GM19455 (cell line): ENCODE results near the gene MTURN.

Source experiments
- ATAC-seq: cut with Tn5 transposase; IDR thresholded peaks from one replicate; pipeline ENCODE4 v1.9.1; 2021; ENCODE audit not compliant: unreplicated experiment

Gene MTURN

GRCh38 chr7:30135301-30136116 lies 723 bp downstream of the MTURN start:
- peak; percentile 27 for ATAC-seq

DNA sequence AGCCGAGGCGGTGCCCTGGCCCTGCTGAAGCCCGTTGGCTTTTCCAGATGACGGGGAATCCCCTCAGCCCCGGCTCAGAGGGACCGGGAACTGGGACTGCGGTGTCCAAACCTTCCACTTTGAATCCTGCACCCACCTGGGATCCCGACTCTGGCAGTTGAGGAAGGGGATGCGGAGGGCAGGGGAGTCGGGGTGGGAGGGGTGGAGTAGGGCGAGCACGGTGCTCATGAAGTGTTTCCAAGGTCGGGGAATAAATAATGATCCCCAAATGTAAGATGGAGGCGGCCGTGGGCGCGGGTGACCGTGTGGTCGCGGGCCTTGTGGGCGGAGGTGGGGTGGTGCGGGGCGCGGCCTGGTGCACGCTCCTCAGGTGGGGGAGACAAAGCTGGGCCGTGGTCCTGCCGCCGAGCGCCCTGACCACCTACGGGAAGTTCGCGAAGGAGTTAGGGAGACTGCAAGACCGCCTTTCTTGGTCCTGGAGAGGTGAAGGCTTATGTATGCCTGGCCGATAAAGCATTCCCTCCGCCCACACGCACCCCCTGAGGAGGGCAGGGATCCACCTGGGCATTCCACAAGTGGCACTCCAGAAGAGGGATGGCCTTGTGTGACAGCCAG lies 1.4 kb downstream of the MTURN start:
- ATAC-seq: no peak

GRCh38 chr7:30136743-30137485 lies 2.1 kb downstream of the MTURN start:
- ATAC-seq: no peak

- ATAC-seq: no peak
Measured at GRCh38 chr7:30139836-30140384, 5.1 kb downstream of the MTURN start.

DNA sequence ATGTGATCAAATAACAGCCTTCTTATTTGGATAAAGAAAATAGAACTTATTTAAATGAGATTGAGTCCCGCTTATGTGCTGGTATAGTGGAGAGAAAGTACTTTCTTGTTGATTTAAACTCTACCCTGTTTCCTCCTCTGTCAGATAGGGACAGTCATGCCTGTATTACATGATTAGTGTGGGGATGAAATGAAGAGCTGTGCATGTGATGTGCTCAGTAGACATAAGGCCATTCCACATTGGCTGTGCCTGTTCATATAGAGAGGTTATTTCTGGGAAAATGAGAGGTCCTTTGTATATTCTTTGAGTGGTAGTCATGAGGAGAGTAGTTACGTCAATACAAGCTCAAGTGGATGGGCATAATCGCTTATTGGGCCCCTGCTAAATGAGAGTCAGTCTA lies 5.7 kb downstream of the MTURN start:
- ATAC-seq: no peak

DNA sequence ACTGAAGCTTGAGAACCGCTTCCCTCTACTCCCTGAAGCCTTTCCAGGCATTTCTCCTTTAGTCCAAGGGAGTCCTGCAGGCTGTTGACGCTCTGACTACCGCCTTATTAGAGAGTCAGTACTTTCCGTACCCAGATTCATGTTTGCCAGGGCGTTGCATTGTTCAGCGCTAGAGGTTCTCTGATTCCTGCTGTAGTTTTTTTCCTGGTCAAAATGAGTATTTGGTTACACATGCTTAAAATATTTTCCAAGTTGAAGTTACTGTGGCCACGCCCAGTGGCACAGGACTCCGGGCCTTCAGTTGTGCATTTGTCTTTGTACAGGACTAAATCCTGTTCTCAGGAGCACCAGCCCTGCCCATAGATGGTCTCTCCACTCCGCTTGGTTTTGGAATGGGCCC lies 7.9 kb downstream of the MTURN start:
- ATAC-seq: no peak

DNA sequence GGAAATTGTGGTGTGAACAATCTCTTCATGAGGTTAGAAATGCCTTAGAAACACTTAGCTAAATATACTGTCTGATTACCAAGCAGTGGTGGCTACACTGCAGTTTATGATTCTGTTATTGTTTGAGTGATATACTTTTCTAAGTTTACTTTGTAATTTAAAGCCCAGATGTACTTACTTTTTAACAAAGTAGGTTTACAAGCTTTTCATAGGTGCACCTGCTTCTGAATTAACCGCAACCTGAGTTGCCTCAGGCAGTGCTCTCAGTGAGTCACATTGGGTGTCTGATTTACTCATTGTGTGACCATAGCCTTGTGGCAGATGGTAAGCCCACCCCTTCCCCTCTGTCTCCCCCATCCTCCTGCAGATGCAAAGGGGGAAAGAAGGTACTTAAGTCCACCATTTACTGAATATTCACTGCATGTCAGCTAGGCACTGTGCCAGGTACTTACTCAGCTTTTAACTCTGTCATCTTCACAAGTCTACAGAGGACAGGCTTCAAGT lies 9.0 kb downstream of the MTURN start:
- ATAC-seq: no peak

- no peak for ATAC-seq
Measured at GRCh38 chr7:30144657-30145306, 10.0 kb downstream of the MTURN start.

DNA sequence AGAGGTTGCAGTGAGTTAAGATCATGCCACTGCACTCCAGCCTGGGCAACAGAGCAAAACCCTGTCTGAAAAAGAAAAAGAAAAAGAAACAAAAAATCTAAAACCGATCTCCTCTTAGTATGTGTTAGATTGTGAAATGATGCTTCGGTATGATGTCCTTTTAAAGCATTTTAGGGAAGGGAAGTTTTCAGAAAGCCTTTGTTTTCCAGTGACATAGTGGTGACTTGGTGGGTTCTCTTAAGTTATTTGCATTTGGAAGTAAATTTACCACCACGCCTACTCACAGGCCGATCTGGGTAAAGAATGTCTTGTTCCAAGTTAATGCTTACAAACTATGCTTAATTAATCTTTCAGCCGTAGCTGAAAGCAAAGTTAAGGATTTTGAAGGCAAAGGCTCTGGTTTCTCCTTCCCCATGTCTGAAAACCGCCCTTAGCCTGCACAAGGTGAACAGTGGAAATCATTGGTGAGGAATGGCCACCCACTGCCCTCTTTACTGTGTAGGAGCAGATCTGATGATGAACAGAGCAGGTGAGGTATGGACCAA lies 10.7 kb downstream of the MTURN start:
- ATAC-seq: no peak

- ATAC-seq: no peak
Measured at GRCh38 chr7:30146127-30146612, 11.4 kb downstream of the MTURN start.

GRCh38 chr7:30147223-30147622 lies 12.4 kb downstream of the MTURN start:
- no peak for ATAC-seq

- ATAC-seq: no peak
Measured at GRCh38 chr7:30147785-30148184, 13.0 kb downstream of the MTURN start.

DNA sequence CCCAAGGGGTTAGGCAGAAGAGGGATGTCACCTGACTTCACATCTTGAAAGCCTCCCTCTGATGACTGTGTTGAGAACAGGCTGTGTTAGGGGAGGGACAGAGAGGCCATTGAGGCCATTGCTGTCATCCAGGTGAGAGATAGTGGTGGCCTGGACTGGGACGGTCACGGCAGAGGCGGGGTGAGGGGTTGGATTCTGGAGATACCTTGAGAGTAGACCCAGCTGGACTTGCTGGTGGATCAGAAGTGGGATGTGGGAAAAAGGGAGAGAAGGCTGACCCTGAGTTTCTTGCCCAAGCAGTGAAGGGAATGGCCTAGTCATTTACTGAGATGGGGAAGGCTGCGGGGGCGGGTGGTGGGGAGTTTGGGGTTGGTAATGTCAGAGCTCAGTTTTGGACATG lies 13.6 kb downstream of the MTURN start:
- ATAC-seq: no peak

- ATAC-seq: no peak
Measured at GRCh38 chr7:30148951-30149459, 14.2 kb downstream of the MTURN start.

DNA sequence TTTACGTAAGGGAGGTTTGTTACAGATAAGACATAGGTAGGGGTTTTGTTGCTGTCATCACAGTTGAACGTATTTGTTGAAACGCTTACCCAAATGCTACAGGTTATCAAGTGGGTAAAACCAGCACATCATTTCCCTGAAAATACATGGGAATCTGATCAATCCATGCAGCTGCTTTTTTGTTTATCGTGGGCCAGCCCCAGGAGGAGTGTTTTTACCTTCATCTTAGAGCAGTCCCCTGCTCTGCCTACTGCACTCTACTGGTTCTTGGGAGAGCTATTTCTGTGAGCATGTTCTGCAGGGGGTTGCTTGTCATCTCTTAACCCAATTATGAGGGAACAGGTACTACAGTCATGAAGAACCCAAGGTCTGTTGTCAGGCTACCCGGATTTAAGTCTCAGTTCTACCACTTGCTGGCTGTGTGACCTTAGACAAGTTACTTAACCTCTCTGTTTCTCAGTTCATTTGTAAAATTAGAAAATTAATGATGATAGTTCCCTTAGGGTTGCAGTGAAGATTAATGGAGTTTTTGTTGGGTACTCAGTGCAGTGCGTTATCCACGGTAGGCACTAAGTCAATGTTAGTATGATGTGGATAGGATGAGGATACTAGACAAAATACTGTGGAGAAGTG lies 15.0 kb downstream of the MTURN start:
- ATAC-seq: no peak

- ATAC-seq: no peak
Measured at GRCh38 chr7:30150711-30151110, 15.9 kb downstream of the MTURN start.

- no peak for ATAC-seq
Measured at GRCh38 chr7:30154111-30154587, 19.4 kb downstream of the MTURN start.

DNA sequence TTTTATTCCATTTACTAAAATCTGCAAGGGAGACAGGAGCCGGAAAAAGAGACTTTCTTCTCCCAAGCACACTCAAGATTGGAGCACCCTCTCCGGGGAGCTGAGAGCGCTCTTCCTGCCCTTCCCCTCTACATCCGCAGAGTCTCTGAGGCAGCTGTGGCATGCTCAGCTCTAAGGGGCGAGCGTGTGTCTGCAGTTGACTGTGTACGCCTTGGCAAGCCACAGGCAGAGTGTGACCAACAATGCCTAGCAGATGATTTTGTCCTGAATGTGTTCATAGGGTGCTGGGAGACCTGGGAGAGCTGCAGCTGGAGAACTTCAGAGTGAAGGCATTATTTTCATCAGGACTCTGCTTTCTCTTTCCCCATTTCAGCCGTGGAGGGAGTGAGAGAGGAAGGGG lies 20.7 kb downstream of the MTURN start:
- no peak for ATAC-seq

DNA sequence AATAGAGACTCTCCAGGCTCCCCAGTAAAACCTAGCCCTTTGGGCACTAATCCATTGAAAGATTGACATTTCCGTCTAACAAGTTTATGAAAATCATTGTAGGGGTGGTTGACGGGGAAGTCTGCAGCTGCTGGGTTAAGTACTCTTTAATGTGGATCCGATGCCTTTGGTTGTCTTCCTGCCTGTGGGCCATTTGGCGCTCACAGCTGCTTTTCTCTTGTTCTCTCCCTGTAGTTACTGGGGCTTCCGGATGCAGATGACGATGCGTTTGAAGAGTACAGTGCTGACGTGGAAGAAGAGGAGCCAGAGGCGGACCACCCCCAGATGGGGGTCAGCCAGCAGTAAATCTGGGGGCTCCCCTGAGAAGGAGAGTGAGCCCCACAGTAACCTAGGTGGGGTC lies 22.4 kb downstream of the MTURN start:
- ATAC-seq: no peak

DNA sequence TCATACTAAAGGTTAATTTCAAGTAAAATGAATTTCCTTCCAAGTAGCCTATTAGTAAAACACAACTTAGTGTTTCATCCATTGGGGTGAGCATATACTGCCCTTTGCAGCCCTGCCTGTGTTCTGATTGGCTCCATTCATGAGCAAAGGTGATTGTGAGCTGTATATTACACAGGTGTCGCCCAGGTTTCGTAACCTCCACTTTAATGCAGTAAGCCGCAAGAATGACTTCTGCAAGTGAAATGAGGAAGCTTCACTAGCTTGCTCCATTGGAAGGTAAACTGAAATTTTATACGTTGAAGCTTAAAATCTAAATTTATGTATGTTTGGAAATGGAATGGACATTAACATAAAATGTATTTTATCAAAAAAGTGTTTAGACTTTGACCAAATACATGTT lies 24.4 kb downstream of the MTURN start:
- ATAC-seq: no peak
